CD4-positive, CD25-positive, alpha-beta regulatory T cell (primary cell): Measurements from ENCODE around the gene SPAG16. TPM values are rescaled to one million over a fixed set of nuclear protein-coding genes. Genes with fewer than 3 reads are reported as not detected.

Source experiments
- ATAC-seq, 2 donors: fragments of 150-1000 bp; cut with Tn5 transposase; one replicate each; pipeline ENCODE4 v1.10.0; 2021; ENCODE audit warnings: low read depth in 2 of 2, moderate number of reproducible peaks in 2 of 2, moderate library complexity in 1 of 2
- DNase-seq, 3 donors: peaks; one replicate each; pipeline versions ENCODE4 v3.0.0 to v3.0.0-alpha.2; 2012 to 2022; ENCODE audit warnings: mixed read lengths in 1 of 3
- H3K27ac ChIP-seq: one replicate; pipeline ENCODE4 v1.7.0; 2013; ENCODE audit warnings: mild to moderate bottlenecking, low read length; ENCODE audit not compliant: insufficient read depth, poor library complexity, severe bottlenecking
- H3K27me3 ChIP-seq: one replicate; pipeline ENCODE4 v1.7.0; 2013; ENCODE audit warnings: low read length; ENCODE audit not compliant: control insufficient read depth, insufficient read depth
- H3K36me3 ChIP-seq: one replicate; pipeline ENCODE4 v1.7.0; 2013; ENCODE audit warnings: mild to moderate bottlenecking, low read length, moderate library complexity; ENCODE audit not compliant: control insufficient read depth, insufficient read depth
- H3K4me1 ChIP-seq: 2 replicates; pipeline ENCODE4 v1.7.0; 2013; ENCODE audit warnings: mild to moderate bottlenecking, low read length; ENCODE audit not compliant: insufficient read depth, control insufficient read depth, poor library complexity, severe bottlenecking
- H3K4me3 ChIP-seq: one replicate; pipeline ENCODE4 v1.7.0; 2013; ENCODE audit warnings: low read depth, mild to moderate bottlenecking, low read length, moderate library complexity
- H3K9me3 ChIP-seq, 2 experiments: 1 replicate in 1 of 2; 2 replicates in 1 of 2; pipeline ENCODE4 v1.7.0; 2013; ENCODE audit warnings: low read length in 2 of 2, mild to moderate bottlenecking in 1 of 2, moderate library complexity in 1 of 2; ENCODE audit not compliant: control insufficient read depth in 2 of 2
- H3K27ac Mint-ChIP-seq, 3 donors: one replicate each; pipeline ENCODE4 v1.8.0; 2020 to 2022; ENCODE audit warnings: mild to moderate bottlenecking in 3 of 3, mixed read lengths in 3 of 3, moderate library complexity in 2 of 3
- H3K27me3 Mint-ChIP-seq: one replicate; pipeline ENCODE4 v1.8.0; 2022; ENCODE audit warnings: mild to moderate bottlenecking, mixed read lengths
- H3K36me3 Mint-ChIP-seq: one replicate; pipeline ENCODE4 v1.8.0; 2020; ENCODE audit warnings: mixed read lengths
- H3K4me1 Mint-ChIP-seq, 4 donors: one replicate each; pipeline ENCODE4 v1.8.0; 2020 to 2022; ENCODE audit warnings: mixed read lengths in 4 of 4, mild to moderate bottlenecking in 1 of 4
- H3K4me3 Mint-ChIP-seq, 4 donors: one replicate each; pipeline ENCODE4 v1.8.0; 2020 to 2022; ENCODE audit warnings: mild to moderate bottlenecking in 4 of 4, mixed read lengths in 4 of 4, moderate library complexity in 3 of 4
- H3K9me3 Mint-ChIP-seq, 7 donors: one replicate each; pipeline ENCODE4 v1.8.0; 2020 to 2022; ENCODE audit warnings: mixed read lengths in 7 of 7, mild to moderate bottlenecking in 3 of 7, moderate library complexity in 2 of 7
- polyA plus RNA-seq, 4 donors: library from polyadenylated mRNA; unstranded; fragments of 300-500 nt; fragmentation: Illumina TruSeq; gene quantifications; one replicate each; pipeline ENCODE4 v1.2.3, GENCODE V29; 2021
- total RNA-seq: library from RNA; stranded (reverse); gene quantifications from one replicate; pipeline ENCODE4 v1.2.3, GENCODE V29; 2022

The SPAG16 gene
- total and polyA plus RNA-seq, 5 donors from 2014 or later = 7.7 to 21.1 (median 19.4) TPM

- DNase-seq (no peak), ATAC-seq (no peak)
- Mint-ChIP-seq H3K4me1 (no peaks in the 10 kb centered on the region), H3K27ac (no peak overlapping the region), H3K27me3 (no peaks in the 10 kb centered on the region), H3K36me3 (no peaks in the 10 kb centered on the region), H3K4me3 (no peak overlapping the region), H3K9me3 (peaks cover 0 to 3% (median 0%) of the 10 kb centered on the region in 7 donors)
- Histone ChIP-seq H3K27me3 (no peaks in the 10 kb centered on the region), H3K36me3 (no peaks in the 10 kb centered on the region), H3K9me3 (no peaks in the 10 kb centered on the region), H3K4me3 (no peak overlapping the region), H3K27ac (no peak overlapping the region), H3K4me1 (no peaks in the 10 kb centered on the region)
Observed at GRCh38 chr2:214096208-214096715, 812.0 kb downstream of the SPAG16 start.

- Mint-ChIP-seq H3K4me3 (no peak overlapping the region), H3K4me1 (no peaks in the 10 kb centered on the region), H3K9me3 (peaks cover 0 to 3% (median 0%) of the 10 kb centered on the region in 7 donors), H3K27me3 (no peaks in the 10 kb centered on the region), H3K36me3 (no peaks in the 10 kb centered on the region), H3K27ac (no peak overlapping the region)
- H3K27ac ChIP-seq = no peak overlapping the region
- H3K36me3 ChIP-seq = no peaks in the 10 kb centered on the region
- DNase-seq (no peak), ATAC-seq (no peak)
- no peaks in the 10 kb centered on the region for H3K9me3 ChIP-seq
- no peaks in the 10 kb centered on the region for H3K4me1 ChIP-seq
- no peak overlapping the region for H3K4me3 ChIP-seq
- no peaks in the 10 kb centered on the region for H3K27me3 ChIP-seq
Observed at GRCh38 chr2:214098811-214099210, 814.5 kb downstream of the SPAG16 start.

DNA sequence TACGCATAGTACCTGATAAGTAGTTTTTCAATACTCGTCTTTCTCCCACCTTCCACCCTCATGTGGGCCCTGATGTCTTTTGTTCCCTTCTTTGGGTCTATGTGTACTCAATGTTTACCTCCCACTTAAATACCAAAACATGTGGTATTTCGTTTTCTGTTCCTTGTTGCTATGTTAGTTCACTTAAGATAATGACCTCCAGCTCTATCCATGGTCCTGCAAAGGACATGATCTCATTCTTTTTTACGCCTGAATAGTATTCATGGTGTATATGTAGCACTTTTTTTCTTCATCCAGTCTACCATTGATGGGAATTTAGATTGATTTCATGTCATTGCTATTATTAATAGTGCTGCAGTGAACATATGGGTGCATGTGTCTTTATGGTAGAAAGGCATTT, 816.2 kb downstream of the SPAG16 start:
- H3K36me3 Mint-ChIP-seq = no peaks in the 10 kb centered on the region
- H3K4me3 ChIP-seq = no peak overlapping the region
- no peaks in the 10 kb centered on the region for H3K4me1 Mint-ChIP-seq
- ATAC-seq (no peak), DNase-seq (no peak)
- H3K36me3 ChIP-seq = no peaks in the 10 kb centered on the region
- H3K4me3 Mint-ChIP-seq = no peak overlapping the region
- no peak overlapping the region for H3K27ac Mint-ChIP-seq
- H3K9me3 Mint-ChIP-seq = peaks cover 0 to 3% (median 0%) of the 10 kb centered on the region in 7 donors
- H3K27me3 Mint-ChIP-seq = no peaks in the 10 kb centered on the region
- H3K9me3 ChIP-seq = no peaks in the 10 kb centered on the region
- H3K27me3 ChIP-seq = no peaks in the 10 kb centered on the region
- no peak overlapping the region for H3K27ac ChIP-seq
- no peaks in the 10 kb centered on the region for H3K4me1 ChIP-seq

GRCh38 chr2:214103276-214104001, 819.2 kb downstream of the SPAG16 start:
- no peak overlapping the region for H3K27ac ChIP-seq
- no peaks in the 10 kb centered on the region for H3K27me3 ChIP-seq
- no peaks in the 10 kb centered on the region for H3K9me3 ChIP-seq
- no peaks in the 10 kb centered on the region for H3K27me3 Mint-ChIP-seq
- DNase-seq = no peak
- no peaks in the 10 kb centered on the region for H3K4me1 ChIP-seq
- no peak overlapping the region for H3K4me3 ChIP-seq
- peaks cover 0 to 5% (median 0%) of the 10 kb centered on the region in 7 donors for H3K9me3 Mint-ChIP-seq
- no peaks in the 10 kb centered on the region for H3K36me3 ChIP-seq
- no peaks in the 10 kb centered on the region for H3K36me3 Mint-ChIP-seq
- no peak overlapping the region for H3K27ac Mint-ChIP-seq
- H3K4me1 Mint-ChIP-seq = no peaks in the 10 kb centered on the region
- ATAC-seq = no peak
- no peak overlapping the region for H3K4me3 Mint-ChIP-seq

GRCh38 chr2:214104219-214104618, 820.0 kb downstream of the SPAG16 start:
- no peaks in the 10 kb centered on the region for H3K36me3 Mint-ChIP-seq
- no peaks in the 10 kb centered on the region for H3K27me3 ChIP-seq

DNA sequence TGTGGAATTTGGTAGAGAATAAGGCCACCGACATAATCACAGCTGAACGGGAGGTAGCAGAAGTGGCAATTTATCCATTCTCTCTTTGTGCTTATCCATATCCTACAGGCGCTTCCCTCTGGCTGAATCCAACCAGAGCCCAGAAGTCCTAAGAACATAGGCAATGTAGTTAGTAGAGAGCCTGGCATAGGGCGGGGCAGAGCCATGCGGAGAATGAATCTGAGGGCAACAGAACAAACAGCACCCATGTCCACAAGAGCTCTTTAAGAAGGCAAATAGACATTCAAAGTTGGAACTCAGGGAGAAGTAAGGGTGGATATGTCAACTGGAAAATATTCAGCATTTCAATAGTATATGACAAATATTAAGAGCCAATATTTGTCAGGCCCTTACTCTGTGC, 820.7 kb downstream of the SPAG16 start:
- H3K4me1 Mint-ChIP-seq = no peaks in the 10 kb centered on the region
- no peak overlapping the region for H3K27ac Mint-ChIP-seq
- no peak overlapping the region for H3K4me3 Mint-ChIP-seq
- no peaks in the 10 kb centered on the region for H3K4me1 ChIP-seq
- H3K4me3 ChIP-seq = no peak overlapping the region
- H3K36me3 ChIP-seq = no peaks in the 10 kb centered on the region
- H3K27ac ChIP-seq = no peak overlapping the region
- DNase-seq = no peak
- no peak for ATAC-seq
- H3K36me3 Mint-ChIP-seq = no peaks in the 10 kb centered on the region
- no peaks in the 10 kb centered on the region for H3K27me3 Mint-ChIP-seq
- peaks cover 0 to 5% (median 0%) of the 10 kb centered on the region in 7 donors for H3K9me3 Mint-ChIP-seq
- H3K27me3 ChIP-seq = no peaks in the 10 kb centered on the region
- H3K9me3 ChIP-seq = no peaks in the 10 kb centered on the region

More at GRCh38 chr2:214104219-214104618, 820.0 kb downstream of the SPAG16 start:
- no peak overlapping the region for H3K4me3 ChIP-seq
- Mint-ChIP-seq H3K27ac (no peak overlapping the region), H3K4me1 (no peaks in the 10 kb centered on the region), H3K27me3 (no peaks in the 10 kb centered on the region), H3K9me3 (peaks cover 0 to 5% (median 0%) of the 10 kb centered on the region in 7 donors), H3K4me3 (no peak overlapping the region)
- H3K9me3 ChIP-seq = no peaks in the 10 kb centered on the region
- H3K27ac ChIP-seq = no peak overlapping the region
- ATAC-seq (no peak), DNase-seq (no peak)
- no peaks in the 10 kb centered on the region for H3K36me3 ChIP-seq
- no peaks in the 10 kb centered on the region for H3K4me1 ChIP-seq

- no peaks in the 10 kb centered on the region for H3K36me3 Mint-ChIP-seq
Observed at GRCh38 chr2:214107726-214108125, 823.5 kb downstream of the SPAG16 start.

GRCh38 chr2:214108598-214108997, 824.3 kb downstream of the SPAG16 start:
- peaks cover 0 to 17% (median 4%) of the 10 kb centered on the region in 7 donors for H3K9me3 Mint-ChIP-seq
- no peak for ATAC-seq
- no peak overlapping the region for H3K4me3 Mint-ChIP-seq
- H3K27ac ChIP-seq = no peak overlapping the region
- no peaks in the 10 kb centered on the region for H3K9me3 ChIP-seq
- DNase-seq = no peak
- H3K27me3 ChIP-seq = no peaks in the 10 kb centered on the region
- no peak overlapping the region for H3K27ac Mint-ChIP-seq
- H3K27me3 Mint-ChIP-seq = no peaks in the 10 kb centered on the region
- H3K4me1 Mint-ChIP-seq = no peaks in the 10 kb centered on the region
- no peaks in the 10 kb centered on the region for H3K4me1 ChIP-seq
- H3K4me3 ChIP-seq = no peak overlapping the region
- no peaks in the 10 kb centered on the region for H3K36me3 ChIP-seq
- no peaks in the 10 kb centered on the region for H3K36me3 Mint-ChIP-seq

More at GRCh38 chr2:214107726-214108125, 823.5 kb downstream of the SPAG16 start:
- Mint-ChIP-seq H3K9me3 (peaks cover 0 to 12% (median 4%) of the 10 kb centered on the region in 7 donors), H3K27me3 (no peaks in the 10 kb centered on the region), H3K4me1 (no peaks in the 10 kb centered on the region), H3K27ac (no peak overlapping the region), H3K4me3 (no peak overlapping the region)
- Histone ChIP-seq H3K9me3 (no peaks in the 10 kb centered on the region), H3K27me3 (no peaks in the 10 kb centered on the region), H3K36me3 (no peaks in the 10 kb centered on the region), H3K27ac (no peak overlapping the region), H3K4me3 (no peak overlapping the region), H3K4me1 (no peaks in the 10 kb centered on the region)
- DNase-seq (no peak), ATAC-seq (no peak)
